LNCaP clone FGC (cell line): ENCODE data around the gene SOX6.

ENCODE experiments used
- DNase-seq: peaks from one replicate; pipeline ENCODE4 v3.0.0-alpha.2; 2011; ENCODE audit warnings: low read depth
- H3K4me3 ChIP-seq: 2 replicates; pipeline ENCODE4 v1.5.1; 2011; ENCODE audit warnings: mild to moderate bottlenecking, low read depth, low read length, control low read depth
- CTCF ChIP-seq: IDR thresholded peaks from 2 replicates; pipeline ENCODE4 v1.5.1; 2012; ENCODE audit warnings: mild to moderate bottlenecking; ENCODE audit not compliant: control insufficient read depth, insufficient read depth; ENCODE audit errors: extremely low read depth

The SOX6 gene

GRCh38 chr11:15947681-15948648 is 408.4 kb downstream of the SOX6 start:
- DNase-seq, result peak; percentile 72
- H3K4me3 ChIP-seq, result no peak overlapping the region
- TF ChIP-seq CTCF, result no peak

DNA sequence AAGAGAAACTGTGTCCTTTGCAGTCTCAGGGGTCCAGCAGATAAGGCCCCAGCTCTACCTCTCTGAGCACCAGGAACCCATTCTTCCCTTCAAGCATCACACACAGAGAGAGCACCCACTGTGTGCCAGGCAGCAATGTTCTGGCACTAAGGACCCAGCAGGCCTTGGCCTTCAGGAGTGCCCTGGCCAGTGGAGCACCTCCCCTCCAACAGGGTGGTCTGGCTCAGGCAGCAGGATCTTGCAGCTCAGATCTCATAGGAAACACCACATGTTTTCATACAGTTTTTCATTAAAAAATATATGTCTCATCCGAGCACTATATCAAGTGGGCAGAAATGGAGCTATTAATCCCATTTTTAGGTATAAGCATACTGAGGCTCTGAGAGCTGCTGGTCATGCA is 410.6 kb downstream of the SOX6 start:
- no peak for DNase-seq
- TF ChIP-seq CTCF, result no peak
- no peak overlapping the region for H3K4me3 ChIP-seq

DNA sequence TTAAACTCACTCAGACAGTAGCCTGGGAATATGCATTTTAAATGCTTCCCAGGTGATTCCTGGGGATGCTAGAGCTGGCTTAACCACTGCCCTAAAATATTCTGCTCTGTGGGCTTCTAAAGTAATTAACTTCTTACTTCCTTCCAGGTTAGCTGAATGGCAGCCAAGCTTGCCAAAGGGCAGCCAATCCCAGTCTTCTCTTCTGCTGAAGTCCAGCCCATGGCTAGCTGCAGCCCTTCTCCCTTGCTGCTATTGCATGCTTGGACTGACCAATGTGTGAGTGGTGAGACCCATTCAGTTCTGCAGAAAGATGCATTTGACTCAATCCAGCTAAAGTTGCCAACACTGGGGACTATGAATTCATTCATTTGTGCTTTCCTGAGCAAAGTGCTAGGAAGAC is 411.9 kb downstream of the SOX6 start:
- DNase-seq, result no peak
- TF ChIP-seq CTCF, result no peak
- no peak overlapping the region for H3K4me3 ChIP-seq

DNA sequence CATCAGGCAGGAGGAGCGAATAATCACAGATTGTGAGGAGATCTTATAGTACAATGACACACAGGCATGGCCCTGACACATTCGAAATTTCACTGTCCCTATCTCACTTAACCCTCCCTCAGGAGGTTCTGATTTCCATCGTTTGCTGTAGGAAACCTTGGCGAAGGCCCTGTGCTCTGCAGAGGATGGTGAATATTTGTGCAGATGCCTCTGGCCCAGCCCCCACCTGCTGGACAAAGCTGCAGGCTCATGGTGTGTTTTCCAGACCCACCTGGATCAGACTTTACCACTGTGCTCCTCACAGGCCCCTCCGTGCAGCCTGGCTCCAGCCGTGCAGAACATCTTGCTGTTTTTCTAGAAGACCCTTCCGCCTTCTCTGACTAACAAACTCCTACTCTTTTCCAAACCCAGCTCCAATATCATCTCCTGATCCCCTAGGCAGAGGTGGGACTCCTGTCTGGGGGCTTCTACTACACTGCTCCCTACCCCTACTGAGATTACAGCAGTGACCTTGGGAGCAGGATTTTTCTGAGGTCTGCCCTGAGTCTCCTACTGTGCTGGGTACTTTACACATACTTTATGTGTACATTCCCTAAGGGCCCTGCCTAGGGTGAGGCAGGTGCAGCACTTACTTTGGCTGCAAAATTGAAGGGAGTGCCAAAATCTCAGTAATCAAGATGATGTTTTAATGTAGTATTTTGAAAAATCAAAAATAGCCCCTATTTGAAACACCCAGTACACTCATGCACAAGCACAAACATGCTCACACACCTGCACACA is 412.7 kb downstream of the SOX6 start:
- H3K4me3 ChIP-seq, result no peak overlapping the region
- no peak for DNase-seq
- no peak for TF ChIP-seq CTCF

DNA sequence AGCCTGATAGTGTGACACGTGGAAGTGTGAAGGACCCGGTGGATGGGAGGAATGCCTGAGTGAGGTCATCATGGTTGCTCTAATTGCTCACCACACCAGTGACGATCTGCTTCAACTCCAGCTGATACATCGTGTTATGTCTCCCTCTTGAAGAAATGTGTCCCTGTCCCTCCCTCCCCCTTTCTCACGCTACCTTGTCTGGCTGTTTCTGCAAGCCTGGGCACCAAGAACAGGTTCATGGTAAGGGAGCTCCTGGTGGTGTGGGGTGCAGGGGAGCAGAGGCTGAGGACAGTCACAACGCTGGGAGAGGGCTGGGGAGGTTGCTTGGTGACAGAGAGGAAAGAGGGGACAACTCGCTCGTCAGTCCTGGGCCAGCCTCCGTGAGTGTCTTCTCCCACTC is 413.4 kb downstream of the SOX6 start:
- no peak overlapping the region for H3K4me3 ChIP-seq
- no peak for TF ChIP-seq CTCF
- no peak for DNase-seq

DNA sequence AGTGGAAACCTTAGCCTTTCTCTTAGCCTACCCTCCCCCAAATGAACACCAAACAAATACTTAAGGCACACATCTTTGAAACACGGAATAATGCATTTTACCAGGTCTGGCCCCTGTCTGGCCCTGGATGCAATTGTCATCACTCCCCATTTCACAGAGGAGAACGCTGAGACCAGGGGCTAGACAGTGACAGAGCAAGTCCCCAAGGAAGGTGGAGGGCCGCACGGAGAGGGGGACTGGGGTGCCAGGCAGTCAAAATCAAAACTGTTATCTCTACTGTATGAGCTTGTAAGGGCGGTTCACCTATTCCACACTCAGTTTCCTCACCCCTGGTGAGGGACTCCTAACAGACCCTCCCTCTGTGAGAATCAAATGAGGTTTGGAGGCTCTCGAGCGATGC is 414.2 kb downstream of the SOX6 start:
- no peak for TF ChIP-seq CTCF
- no peak for DNase-seq
- no peak overlapping the region for H3K4me3 ChIP-seq
